DMS53 (cell line): ENCODE results near the gene CRHR2.
"Not testable (repeated sequence)": the region's sequence is repeated elsewhere in the genome, so short reads cannot be mapped to it uniquely, and the experiment has no call there.

ENCODE experiments used
- DNase-seq: peaks from one replicate; lab custom pipeline; 2025; lab: John Stamatoyannopoulos, UW

CRHR2 gene

DNA sequence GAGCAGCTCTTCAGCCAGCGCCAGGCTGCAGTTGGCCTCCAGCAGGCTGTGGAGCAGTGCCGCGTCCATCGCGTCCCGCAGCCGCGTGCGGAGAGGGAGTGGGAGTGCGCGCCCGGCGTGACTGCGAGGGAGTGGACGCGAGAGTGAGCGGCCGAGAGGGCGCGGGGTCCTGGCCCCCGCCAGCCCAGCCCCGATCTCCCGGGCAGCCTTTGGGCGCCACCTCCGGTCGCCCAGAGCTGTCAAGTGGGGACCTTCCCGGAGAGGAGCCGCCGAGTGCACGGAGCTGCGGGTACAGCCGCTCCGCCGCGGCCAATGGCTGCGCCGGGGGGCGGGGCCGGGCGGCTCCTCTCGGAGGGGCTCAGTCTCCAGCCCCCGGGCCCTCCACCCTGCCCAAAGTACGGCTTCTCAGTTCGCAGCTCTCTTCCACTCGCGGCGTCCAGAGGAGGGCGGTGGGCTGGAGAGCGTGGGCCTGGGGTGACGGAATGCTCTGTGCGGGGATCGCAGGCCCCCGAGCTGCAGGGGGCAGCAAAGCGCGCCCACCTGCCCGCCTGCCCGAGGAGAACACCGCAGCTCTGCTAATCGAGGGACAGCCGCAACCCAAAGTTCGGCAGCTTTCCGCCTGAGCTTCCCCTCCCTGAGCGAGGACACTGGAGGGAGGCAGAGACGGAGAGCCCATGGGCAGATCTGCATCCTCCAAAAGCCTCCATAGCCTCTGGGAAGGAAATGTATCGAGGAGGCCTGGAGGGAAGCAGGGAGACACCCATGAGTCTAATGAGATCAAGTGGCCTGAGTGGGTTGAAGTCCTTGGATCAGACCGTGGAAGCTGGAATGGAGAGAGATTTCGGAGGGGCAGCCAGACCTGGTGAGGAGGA is at the start of gene CRHR2:
Gene CRHR2 (minus strand): TSS at position 245 of the 872 bp plus-strand sequence. CDS start 176 bp downstream, at position 69.
- DNase-seq, result peak; percentile 80

DNA sequence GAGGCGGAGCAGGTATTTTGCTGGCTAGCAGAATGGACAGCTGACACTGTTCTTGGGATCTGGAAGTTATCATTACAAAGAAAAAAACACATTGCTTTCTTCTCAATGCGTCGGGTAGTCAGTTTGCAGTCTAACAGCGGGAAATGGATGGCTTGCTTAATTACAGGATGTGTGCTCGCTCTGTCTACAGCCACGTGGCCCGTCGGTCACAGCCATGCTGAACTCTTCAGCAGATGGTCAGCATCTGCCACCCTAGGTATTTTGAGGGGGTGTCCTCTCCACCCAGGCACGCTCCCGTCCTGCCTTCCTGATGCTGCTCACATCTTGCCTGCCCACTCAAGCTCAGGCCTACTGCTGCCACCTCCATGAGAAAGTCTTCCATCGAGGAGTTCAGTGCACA is 49.3 kb upstream of the CRHR2 start:
- DNase-seq, result no peak

DNA sequence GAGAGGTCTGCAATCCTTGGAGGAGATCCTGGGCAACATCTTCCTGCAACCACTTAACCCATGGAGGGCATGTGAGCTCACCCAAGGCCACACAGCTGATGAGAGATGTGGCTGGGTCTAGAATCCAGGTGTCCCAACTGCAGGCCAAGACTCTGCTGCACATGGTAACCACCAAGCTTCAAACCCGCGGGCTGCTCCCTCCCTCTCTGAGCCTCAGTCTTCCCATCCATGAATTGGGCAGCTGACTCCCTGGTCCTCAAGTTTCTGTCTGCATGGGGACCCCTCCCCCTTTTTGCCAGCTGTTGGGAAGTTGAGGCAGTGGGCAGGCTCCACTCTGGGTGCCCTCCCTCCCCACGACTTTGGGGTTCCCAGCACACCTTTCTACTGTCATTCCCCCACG is 48.7 kb upstream of the CRHR2 start:
- DNase-seq, result no peak

DNA sequence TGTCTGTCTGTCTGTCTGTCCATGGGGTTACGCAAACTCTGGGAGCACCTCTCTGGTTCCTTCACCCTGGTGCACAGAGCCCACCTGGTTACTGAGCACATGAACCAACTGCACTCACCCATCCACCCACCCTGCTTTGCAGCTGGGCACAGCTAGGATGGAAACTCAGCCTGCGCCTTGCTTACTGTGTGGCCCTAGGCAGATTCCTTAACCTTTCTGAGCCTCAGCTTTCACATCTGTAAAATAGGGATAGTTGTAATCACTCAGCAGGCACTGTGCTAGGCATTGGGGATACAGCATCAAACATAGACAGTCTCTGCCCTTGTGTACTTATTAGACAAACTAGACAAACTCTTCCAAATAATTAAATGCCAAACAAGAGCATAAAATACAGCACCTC is 47.8 kb upstream of the CRHR2 start:
- DNase-seq, result no peak

- DNase-seq, result no peak
Measured at GRCh38 chr7:30729642-30730041, 47.4 kb upstream of the CRHR2 start.

DNA sequence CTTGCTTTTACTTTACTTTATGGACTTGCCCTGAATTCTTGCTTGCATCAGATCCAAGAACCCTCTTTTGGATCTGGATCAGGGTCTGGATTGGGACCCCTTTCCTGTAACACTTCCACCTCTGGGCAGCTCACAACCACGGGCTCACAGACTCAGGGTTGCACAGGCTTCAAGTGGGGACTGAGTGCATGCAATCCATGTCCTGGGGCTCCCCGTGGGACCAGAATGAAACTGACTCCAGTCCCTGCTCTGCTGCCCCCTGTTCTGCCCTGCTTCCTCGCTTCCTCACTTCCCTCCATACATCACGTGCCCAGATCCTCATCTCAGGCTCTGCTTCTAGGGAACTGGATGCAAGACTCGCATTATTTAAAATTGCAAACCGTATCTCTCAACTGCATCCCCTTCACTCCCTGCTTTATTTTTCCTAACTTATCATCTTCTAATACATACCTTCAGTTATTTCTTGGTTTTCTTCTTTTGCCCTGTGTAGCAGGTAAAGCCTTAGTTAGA is 46.4 kb upstream of the CRHR2 start:
- DNase-seq, result no peak

GRCh38 chr7:30727061-30727945 is 45.0 kb upstream of the CRHR2 start:
- peak; percentile 49 for DNase-seq

DNA sequence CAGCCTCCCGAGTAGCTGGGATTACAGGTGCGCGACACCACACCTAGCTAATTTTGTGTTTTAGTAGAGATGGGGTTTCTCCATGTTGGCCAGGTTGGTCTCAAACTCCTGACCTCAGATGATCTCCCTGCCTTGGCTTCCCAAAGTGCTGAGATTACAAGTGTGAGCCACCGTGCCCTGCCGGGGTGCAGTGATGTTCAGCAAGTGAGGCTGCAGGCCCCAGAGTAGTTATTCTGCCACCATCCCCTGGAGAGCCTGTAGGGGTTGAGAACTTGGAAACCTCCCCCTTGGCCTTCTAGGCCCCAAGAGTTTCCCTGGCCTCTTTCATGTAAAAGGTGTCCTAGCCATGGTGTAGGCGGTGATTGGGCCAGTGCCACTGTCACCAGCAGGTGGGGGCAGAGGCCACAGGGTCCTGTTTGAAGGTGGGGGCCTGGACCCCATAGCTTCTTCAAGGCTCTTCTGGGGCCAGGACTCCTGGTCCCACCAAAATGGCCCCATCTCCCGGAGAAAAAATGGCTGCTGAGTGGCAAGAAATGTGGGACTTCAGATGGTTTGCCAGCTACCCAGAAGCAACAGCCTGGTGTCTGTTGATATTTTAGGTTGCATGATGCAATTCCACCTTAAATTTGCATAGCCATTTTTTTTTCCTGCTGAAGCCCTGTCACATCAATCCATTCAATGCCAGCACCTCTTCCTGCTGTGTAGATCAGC is 44.2 kb upstream of the CRHR2 start:
- peak; percentile 39 for DNase-seq

GRCh38 chr7:30723776-30724175 is 41.5 kb upstream of the CRHR2 start:
- DNase-seq, result no peak

- DNase-seq, result no peak
Measured at GRCh38 chr7:30722671-30723070, 40.4 kb upstream of the CRHR2 start.

DNA sequence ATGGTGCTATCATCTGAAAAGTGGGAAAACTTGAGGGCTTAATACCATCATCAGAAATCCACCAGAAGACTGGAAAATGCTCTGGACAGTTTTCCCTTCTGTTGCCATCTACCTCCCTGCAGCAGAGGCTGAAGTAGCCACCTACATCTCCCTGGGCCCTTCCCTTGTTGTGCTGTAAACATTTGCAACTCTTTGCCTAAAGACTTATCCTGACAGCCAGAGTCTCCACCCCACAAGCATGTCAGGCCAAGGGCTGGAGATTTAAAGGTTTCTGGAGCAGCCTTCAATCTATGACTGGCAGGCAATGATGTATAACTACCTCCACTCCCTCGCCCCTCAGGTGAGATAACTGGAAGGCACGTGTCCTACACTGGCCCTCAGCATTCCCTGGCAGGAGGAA is 39.9 kb upstream of the CRHR2 start:
- no peak for DNase-seq

DNA sequence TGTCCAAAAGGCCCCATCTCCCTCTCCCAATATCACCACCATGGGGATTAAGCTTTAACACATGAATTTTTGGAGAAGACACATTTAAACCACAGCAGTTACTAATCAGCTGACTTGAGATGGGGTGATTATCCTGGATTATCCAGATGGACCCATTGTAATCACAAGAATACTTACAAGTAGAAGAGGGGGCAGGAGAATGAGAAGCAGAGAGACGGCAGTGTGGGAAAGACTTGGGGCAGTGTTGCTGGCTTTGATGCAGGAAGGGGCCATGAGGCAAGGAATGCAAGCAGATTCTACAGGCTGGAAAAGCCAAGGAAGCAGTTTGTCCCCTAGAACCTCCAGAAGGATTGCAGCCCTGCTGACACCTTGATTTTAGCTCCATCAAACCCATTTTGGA is 39.0 kb upstream of the CRHR2 start:
- DNase-seq, result no peak

DNA sequence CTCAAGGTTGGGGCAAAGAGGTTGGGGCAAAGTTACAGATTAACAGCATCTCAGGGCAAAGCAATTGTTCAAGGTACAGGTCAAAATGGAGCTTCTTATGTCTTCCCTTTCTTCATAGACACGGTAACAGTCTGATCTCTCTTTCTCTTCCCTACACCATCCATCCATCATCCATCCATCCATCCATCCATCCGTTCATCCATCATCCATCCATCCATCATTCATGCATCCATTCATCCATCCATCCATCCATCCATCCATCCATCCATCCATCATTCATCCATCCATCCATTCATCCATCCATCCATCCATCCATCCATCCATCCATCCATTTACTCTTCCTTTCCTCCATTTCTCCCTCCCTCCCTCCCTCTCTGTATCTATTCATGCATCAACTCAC is 37.2 kb upstream of the CRHR2 start:
- DNase-seq, result not testable (repeated sequence)

DNA sequence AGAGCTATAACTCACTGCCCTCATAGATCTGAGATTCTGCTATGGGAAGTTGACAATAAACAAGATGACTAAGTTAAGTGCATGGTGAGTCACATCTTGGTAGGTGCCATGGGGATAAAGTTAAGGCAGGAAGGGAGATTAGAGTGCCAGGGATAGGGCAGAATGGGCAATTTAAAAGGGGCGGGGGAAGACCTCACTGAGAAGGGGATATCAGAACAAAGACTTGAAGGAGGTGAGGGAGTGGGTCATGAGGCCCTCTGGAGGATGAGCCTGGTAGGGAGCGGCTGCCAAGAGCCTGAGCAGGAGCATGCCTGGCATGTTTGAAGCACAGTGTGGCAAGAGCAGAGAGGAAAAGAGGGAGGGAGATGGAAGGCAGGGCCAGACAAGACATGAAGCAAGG is 34.9 kb upstream of the CRHR2 start:
- peak; percentile 71 for DNase-seq

DNA sequence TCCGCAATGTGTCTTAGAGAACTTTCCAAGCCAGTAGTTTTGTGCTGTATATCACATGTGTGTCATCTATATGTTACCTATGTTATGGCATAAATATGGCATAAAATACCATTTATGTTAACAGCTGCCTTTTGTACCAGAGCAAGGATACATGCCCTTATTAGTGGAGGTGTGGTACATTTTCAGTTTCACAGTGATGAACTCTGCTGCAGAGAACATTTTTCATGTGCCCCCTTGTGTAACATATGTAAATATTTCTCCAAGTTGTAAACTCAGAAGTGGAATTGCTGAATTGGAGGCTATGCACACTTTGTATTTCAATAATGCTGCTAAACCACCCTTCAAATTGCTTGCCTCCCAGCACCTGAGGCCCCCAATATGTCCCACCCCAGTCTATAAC is 31.9 kb upstream of the CRHR2 start:
- no peak for DNase-seq

GRCh38 chr7:30713392-30713791 is 31.1 kb upstream of the CRHR2 start:
- no peak for DNase-seq

- DNase-seq, result no peak
Measured at GRCh38 chr7:30710669-30711068, 28.4 kb upstream of the CRHR2 start.

GRCh38 chr7:30709549-30709948 is 27.3 kb upstream of the CRHR2 start:
- DNase-seq, result no peak

- DNase-seq, result no peak
Measured at GRCh38 chr7:30708983-30709382, 26.7 kb upstream of the CRHR2 start.

GRCh38 chr7:30708412-30708811 is 26.2 kb upstream of the CRHR2 start:
- DNase-seq, result no peak

DNA sequence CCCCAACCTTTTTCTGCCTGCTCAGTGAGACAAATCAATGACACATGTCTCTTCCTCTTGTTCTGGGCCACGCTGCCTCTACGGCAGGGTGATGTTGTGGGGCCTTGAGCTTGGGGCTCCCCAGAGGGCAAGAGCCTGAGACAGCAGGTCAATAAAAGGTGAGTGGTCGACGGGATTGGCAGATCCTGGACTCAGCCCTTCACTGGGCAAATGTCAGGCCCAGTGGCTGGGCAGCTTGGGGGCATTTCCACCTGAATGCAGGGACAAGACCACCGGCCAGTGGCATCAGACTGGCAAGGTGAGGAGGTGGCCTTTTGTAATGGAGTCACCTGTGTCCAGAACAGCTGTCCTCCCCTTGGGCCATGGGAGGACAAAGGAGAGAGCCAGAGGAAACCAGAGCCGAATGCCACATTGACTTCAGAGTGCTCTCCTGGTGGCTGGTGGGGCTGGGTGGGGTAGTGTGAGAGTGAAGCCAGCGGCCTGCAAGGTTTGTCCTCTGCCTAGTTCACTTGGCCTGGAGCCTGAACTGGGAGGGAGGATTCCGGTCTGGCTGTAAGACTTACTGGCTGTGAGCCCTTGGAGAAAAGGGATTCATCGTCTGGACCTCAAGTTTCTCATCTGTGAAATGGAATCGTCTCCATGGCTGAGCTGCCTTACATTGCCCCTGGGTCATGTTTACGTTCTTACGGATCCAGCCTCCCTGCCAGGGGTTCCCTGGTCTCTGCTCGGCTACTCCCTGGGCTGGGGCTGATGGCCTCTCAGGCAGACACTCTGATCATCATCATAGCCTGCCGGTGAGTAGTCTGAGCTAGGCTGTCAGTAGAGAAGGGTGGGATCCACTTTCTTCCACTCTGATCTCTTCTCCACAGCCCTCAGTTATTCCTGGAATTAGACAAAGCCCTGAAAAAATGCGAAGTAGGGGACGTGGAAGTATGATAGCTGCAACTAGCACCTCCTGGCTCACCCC is 25.4 kb upstream of the CRHR2 start:
- no peak for DNase-seq
